ENCODE results near the gene ST3GAL2.
A peak's percentile ranks its signal among the peaks of the same experiment; 100 is the strongest.

DNA sequence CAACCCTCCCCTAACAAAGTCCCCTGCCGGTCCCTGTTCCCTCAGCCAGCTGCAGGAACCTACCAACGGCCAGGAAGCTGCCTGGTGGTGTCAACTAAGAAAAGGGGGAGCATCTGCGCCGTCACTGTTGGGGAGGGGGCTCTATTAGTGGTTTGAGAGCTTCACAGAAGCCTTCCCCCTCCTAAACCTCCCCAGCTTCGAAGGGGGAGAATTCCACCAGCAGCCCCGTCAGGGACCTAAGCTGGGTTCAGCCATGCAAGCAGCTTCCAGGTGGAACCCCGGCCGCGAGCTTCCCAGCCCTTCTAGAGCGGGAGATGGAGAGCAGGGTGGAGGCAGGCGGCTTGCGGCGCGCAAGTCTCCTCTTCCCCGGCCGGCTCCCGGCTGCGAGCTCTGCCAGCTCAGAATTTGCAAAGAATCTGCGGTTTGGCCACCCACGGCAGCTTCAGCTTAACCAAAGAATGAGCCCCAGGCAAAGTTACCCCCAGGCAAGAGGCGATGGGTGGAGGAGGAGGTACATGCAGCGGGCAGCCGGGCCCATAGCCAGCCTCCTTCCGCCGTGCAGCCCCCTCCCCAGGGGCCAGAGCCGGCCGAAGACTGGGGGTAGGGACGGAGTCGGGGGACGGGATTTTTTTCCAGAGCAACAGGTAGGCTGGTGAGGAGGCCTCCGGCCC, 58.5 kb downstream of the ST3GAL2 start:
- TF ChIP-seq SMC3 (IDR thresholded peaks at IDR 0.05; ENCODE audit: borderline replicate concordance, low read length) = no peak
- TF ChIP-seq CTCF (IDR thresholded peaks at IDR 0.05 in 2 of 3, conservative IDR thresholded peaks at IDR 0.05 in 1 of 3; ENCODE audit: control insufficient read depth in 2 of 3, extremely low read depth in 1 of 3, insufficient read depth in 1 of 3, low read depth in 3 of 3, low read length in 3 of 3) = no peak
- no peak for TF ChIP-seq MYC (IDR thresholded peaks at IDR 0.05; ENCODE audit: insufficient read depth, insufficient read length, insufficient replicate concordance, low read length, severe bottlenecking)
- TF ChIP-seq JUNB (IDR thresholded peaks at IDR 0.05) = no peak
- TF ChIP-seq POLR2A (IDR thresholded peaks at IDR 0.05; ENCODE audit: low read depth, low read length) = peak; percentile 70
- TF ChIP-seq MXI1 (IDR thresholded peaks at IDR 0.05; ENCODE audit: low read depth, low read length) = no peak
- TF ChIP-seq EP300 (IDR thresholded peaks at IDR 0.05; ENCODE audit: borderline replicate concordance in 1 of 2, control insufficient read depth in 1 of 2, low read depth in 2 of 2, low read length in 2 of 2) = no peak

Data from GM12878 (cell line).